ENCODE measurements around the gene BEND5.

The BEND5 gene

GRCh38 chr1:48776393-48777218, at the start of gene BEND5:
BEND5 (minus strand) TSS chr1:48776891; CDS start chr1:48776831, 60 bp downstream.
- peak; percentile 48 to 65 for DNase-seq

- DNase-seq = no peak
Measured at GRCh38 chr1:48823168-48823567, 46.5 kb upstream of the BEND5 start.

GRCh38 chr1:48820491-48820890, 43.8 kb upstream of the BEND5 start:
- DNase-seq = no peak

- DNase-seq = peak; percentile 1 to 46
Measured at GRCh38 chr1:48817505-48818114, 40.9 kb upstream of the BEND5 start.

- no peak for DNase-seq
Measured at GRCh38 chr1:48810740-48811139, 34.0 kb upstream of the BEND5 start.

GRCh38 chr1:48808496-48808895, 31.8 kb upstream of the BEND5 start:
- no peak for DNase-seq

- no peak for DNase-seq
Measured at GRCh38 chr1:48807554-48808260, 31.0 kb upstream of the BEND5 start.

GRCh38 chr1:48803474-48803873, 26.8 kb upstream of the BEND5 start:
- DNase-seq = no peak

GRCh38 chr1:48794816-48795215, 18.1 kb upstream of the BEND5 start:
- no peak for DNase-seq

GRCh38 chr1:48793863-48794262, 17.2 kb upstream of the BEND5 start:
- peak in 1 of 2 donors; percentile 70 for DNase-seq

GRCh38 chr1:48792961-48793360, 16.3 kb upstream of the BEND5 start:
- DNase-seq = no peak

- no peak for DNase-seq
Measured at GRCh38 chr1:48790397-48790796, 13.7 kb upstream of the BEND5 start.

GRCh38 chr1:48789903-48790302, 13.2 kb upstream of the BEND5 start:
- DNase-seq = no peak

GRCh38 chr1:48785869-48786268, 9.2 kb upstream of the BEND5 start:
- DNase-seq = no peak

- DNase-seq = no peak
Measured at GRCh38 chr1:48784301-48784700, 7.6 kb upstream of the BEND5 start.

- no peak for DNase-seq
Measured at GRCh38 chr1:48777219-48777895, 666 bp upstream of the BEND5 start.

GRCh38 chr1:48775831-48776392, 779 bp downstream of the BEND5 start:
- no peak for DNase-seq

- DNase-seq = no peak
Measured at GRCh38 chr1:48773133-48773532, 3.6 kb downstream of the BEND5 start.

GRCh38 chr1:48772211-48772610, 4.5 kb downstream of the BEND5 start:
- no peak for DNase-seq

- no peak for DNase-seq
Measured at GRCh38 chr1:48771561-48771960, 5.1 kb downstream of the BEND5 start.

GRCh38 chr1:48767975-48768510, 8.6 kb downstream of the BEND5 start:
- no peak for DNase-seq

- no peak for DNase-seq
Measured at GRCh38 chr1:48765335-48765734, 11.4 kb downstream of the BEND5 start.

- DNase-seq = no peak
Measured at GRCh38 chr1:48761986-48762385, 14.7 kb downstream of the BEND5 start.
